K562 (cell line): ENCODE results near the gene ZNF273. TPM values are rescaled to one million over a fixed set of nuclear protein-coding genes. Genes with fewer than 3 reads are reported as not detected.
"Not testable (repeated sequence)": the region's sequence is repeated elsewhere in the genome, so short reads cannot be mapped to it uniquely, and the experiment has no call there.

Experiments used
- ATAC-seq: fragments of 200-7000 bp; cut with Tn5 transposase; 3 replicates; pipeline ENCODE4 v1.9.1; 2020; ENCODE audit warnings: moderate library complexity
- BruUV-seq: library from RNA; stranded (reverse); fragments of 400-500 nt; replicated peaks from 2 replicates; lab custom pipeline; 2021; lab: Mats Ljungman, UMichigan
- CTCF ChIA-PET: fragments of 300-600 bp; formaldehyde crosslinking; extraction: SDS; loops from one replicate; lab custom pipeline; 2021; ENCODE audit warnings: low intra/inter-chr PET ratio; lab: Yijun Ruan, JAX
- POLR2A ChIA-PET: fragments of 300-600, 350-650 bp; sonication (Branson Sonifier 250); formaldehyde crosslinking; extraction: SDS; loops from one replicate; lab custom pipeline; 2021; ENCODE audit warnings: antibody characterized with exemption, inconsistent platforms; lab: Yijun Ruan, JAX
- DNase-seq, 4 experiments: peaks; one replicate each; pipeline versions ENCODE4 v3.0.0 to v3.0.0-alpha.2; 2011 to 2018; ENCODE audit warnings: low spot score in 3 of 4, mixed read lengths in 3 of 4; ENCODE audit errors: extremely low read depth in 1 of 4
- FAIRE-seq: peaks from 2 replicates; lab custom pipeline; 2011; peaks lifted over from hg19 to GRCh38; lab: Jason Lieb, UNC
- H2AFZ ChIP-seq: 2 replicates; pipeline ENCODE4 v1.6.0; 2011; ENCODE audit warnings: low read depth, low read length, control low read depth, inconsistent platforms
- H3K27ac ChIP-seq: fragments of 200-600 bp; 3 replicates; pipeline ENCODE4 v1.8.0; 2011; ENCODE audit warnings: low read depth, mild to moderate bottlenecking, control low read depth, inconsistent platforms, low read length, moderate library complexity, mixed read lengths; ENCODE audit errors: extremely low read depth
- H3K27me3 ChIP-seq, 2 experiments: fragments of 300-600 bp in 1 of 2; 2 replicates in 1 of 2; 3 replicates in 1 of 2; pipeline versions ENCODE4 v1.6.0 to v1.8.0; 2011; ENCODE audit warnings: inconsistent platforms in 2 of 2, low read length in 2 of 2, mild to moderate bottlenecking in 1 of 2, mixed read lengths in 1 of 2, moderate library complexity in 1 of 2; ENCODE audit not compliant: control insufficient read depth in 2 of 2, insufficient read depth in 2 of 2
- H3K36me3 ChIP-seq: fragments of 300-600 bp; 3 replicates; pipeline ENCODE4 v1.8.0; 2011; ENCODE audit warnings: mild to moderate bottlenecking, low read length, inconsistent platforms; ENCODE audit not compliant: control insufficient read depth, insufficient read depth
- H3K4me1 ChIP-seq, 2 experiments: fragments of 200-600 bp in 1 of 2; replicated peaks in 1 of 2; 2 replicates in 1 of 2; 3 replicates in 1 of 2; pipeline versions ENCODE4 v1.5.1 to v1.8.0; 2011; ENCODE audit warnings: inconsistent platforms in 2 of 2, low read length in 2 of 2, mild to moderate bottlenecking in 1 of 2, mixed read lengths in 1 of 2, moderate library complexity in 1 of 2; ENCODE audit not compliant: control insufficient read depth in 2 of 2, insufficient read depth in 2 of 2
- H3K4me2 ChIP-seq: 2 replicates; pipeline ENCODE4 v1.6.1; 2011; ENCODE audit warnings: low read length, control low read depth, inconsistent platforms, mixed read lengths; ENCODE audit not compliant: insufficient read depth
- H3K4me3 ChIP-seq: fragments of 200-600 bp; sonication (generic), shearing (Covaris generic); 2 replicates; pipeline ENCODE4 v1.5.1; 2016; ENCODE audit warnings: control low read depth, inconsistent platforms
- H3K79me2 ChIP-seq: fragments of 200-600 bp; 3 replicates; pipeline ENCODE4 v1.8.0; 2011; ENCODE audit warnings: low read length, inconsistent platforms; ENCODE audit not compliant: control insufficient read depth, insufficient read depth
- H3K9ac ChIP-seq, 2 experiments: 2 replicates each; pipeline versions ENCODE4 v1.6.0 to v1.6.1; 2011; ENCODE audit warnings: low read depth in 2 of 2, low read length in 2 of 2, control low read depth in 1 of 2, inconsistent platforms in 1 of 2, mild to moderate bottlenecking in 1 of 2, mixed read lengths in 1 of 2; ENCODE audit not compliant: insufficient read depth in 1 of 2
- H3K9me1 ChIP-seq: one replicate; pipeline ENCODE4 v1.6.0; 2011; ENCODE audit warnings: inconsistent platforms, mild to moderate bottlenecking, low read length, moderate library complexity; ENCODE audit not compliant: control insufficient read depth, insufficient read depth
- H3K9me3 ChIP-seq: replicated peaks from 2 replicates; pipeline ENCODE4 v1.5.1; 2011; ENCODE audit warnings: low read depth, low read length, inconsistent platforms; ENCODE audit not compliant: control insufficient read depth, insufficient read depth
- H4K20me1 ChIP-seq: replicated peaks from 2 replicates; pipeline ENCODE4 v1.6.1; 2011; ENCODE audit warnings: low read length, inconsistent platforms, mixed read lengths; ENCODE audit not compliant: control insufficient read depth, insufficient read depth
- ARID3A ChIP-seq: IDR thresholded peaks from 2 replicates; pipeline ENCODE4 v1.6.1; 2012; ENCODE audit warnings: low read depth, low read length, improper control_type of control experiment, borderline replicate concordance
- ZNF445 ChIP-seq: fragments of 250-450 bp; sonication (Bioruptor Pico); IDR thresholded peaks from 2 replicates; pipeline ENCODE4 v1.4.0; 2020; ENCODE audit warnings: low read depth, mild to moderate bottlenecking, moderate library complexity
- ZNF57 ChIP-seq: fragments of 450-650 bp; formaldehyde crosslinking; IDR thresholded peaks from 2 replicates; pipeline ENCODE4 v1.4.0; 2020; ENCODE audit warnings: mild to moderate bottlenecking, moderate library complexity
- WGBS: fragments of 100-300 bp; shearing (Covaris generic); methylation state at CpG from one replicate; pipeline ENCODE4 v1.1.6; 2016; ENCODE audit warnings: low coverage, mixed read lengths; ENCODE audit not compliant: insufficient coverage; ENCODE audit errors: missing lambda C conversion rate; 5-methylcytosine and 5-hydroxymethylcytosine counted together
- in situ Hi-C: fragments of 300-500 bp; cut with MboI; formaldehyde crosslinking; loops from 4 replicates; pipeline ENCODE4 v1.15.0; 2018; ENCODE audit warnings: inconsistent platforms, mixed read lengths
- intact Hi-C: fragments of 100-400 bp; cut with micrococcal nuclease; formaldehyde crosslinking; loops from 2 replicates; pipeline ENCODE4 v1.14.2; 2022
- polyA plus RNA-seq, 8 experiments: library from polyadenylated mRNA; depleted of rRNA in 4 of 8; stranded (reverse) in 5 of 8; unstranded in 3 of 8; fragments of >200 nt; fragmentation: Nextera tagmentation in 2 of 8; fragmentation: Illumina TruSeq in 1 of 8; extraction: Ambion mirVana in 2 of 8; extraction: Trizol in 1 of 8; gene quantifications; 2 replicates each; pipeline versions ENCODE4 v1.2.1 to v1.2.3, GENCODE V29; 2011 to 2014; ENCODE audit warnings: inconsistent platforms in 1 of 8, missing spikeins in 1 of 8
- total RNA-seq, 7 experiments: library from RNA; depleted of rRNA in 6 of 7; stranded (reverse); fragments of >200 nt in 6 of 7; fragmentation: Illumina TruSeq in 2 of 7; extraction: Trizol in 2 of 7; gene quantifications; 2 replicates each; pipeline versions ENCODE4 v1.2.1 to v1.2.3, GENCODE V29; 2011 to 2021; ENCODE audit warnings: low replicate concordance in 1 of 7
- TF ChIP-seq, protein P1 (sequence below): fragments of 450-650 bp; formaldehyde crosslinking; IDR thresholded peaks from 2 replicates; pipeline ENCODE4 v1.4.0; 2020; ENCODE audit warnings: mild to moderate bottlenecking, moderate library complexity
- TF ChIP-seq, protein P2 (sequence below): sonication (generic); formaldehyde crosslinking; IDR thresholded peaks from 2 replicates; pipeline ENCODE4 v1.8.0; 2022; ENCODE audit warnings: missing genetic modification reagents, mild to moderate bottlenecking, borderline replicate concordance
- TF ChIP-seq, protein P3 (sequence below): fragments of 450-650 bp; formaldehyde crosslinking; IDR thresholded peaks from 2 replicates; pipeline ENCODE4 v1.4.0; 2022; ENCODE audit warnings: mild to moderate bottlenecking, moderate library complexity

ZNF273 gene
- total and polyA plus RNA-seq, 9 of the 15 experiments (the other 6 are each of a cell fraction or from before 2014, with no cell fraction given) = 13.3 to 37.0 (median 20.7) TPM

DNA sequence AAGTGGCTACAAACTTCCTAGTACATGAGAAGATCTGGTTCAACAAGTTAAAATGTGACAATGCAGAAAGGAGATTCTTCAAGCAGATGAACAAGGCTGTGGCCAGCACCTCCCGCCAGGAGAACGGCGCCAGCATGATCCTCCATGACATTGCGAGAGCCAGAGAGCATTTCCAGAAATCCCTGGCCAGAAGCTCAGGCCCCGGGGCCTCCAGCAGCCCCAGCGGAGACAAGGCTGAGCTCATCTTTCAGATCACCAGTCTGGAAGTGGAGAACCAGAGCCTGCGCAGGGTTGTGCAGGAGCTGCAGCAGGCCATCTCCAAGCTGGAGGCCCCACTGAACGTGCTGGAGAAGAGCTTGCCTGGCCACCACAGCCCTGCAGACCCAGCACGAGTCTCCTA, 40.1 kb upstream of the ZNF273 start (continued):
- TF ChIP-seq, protein P1, sequence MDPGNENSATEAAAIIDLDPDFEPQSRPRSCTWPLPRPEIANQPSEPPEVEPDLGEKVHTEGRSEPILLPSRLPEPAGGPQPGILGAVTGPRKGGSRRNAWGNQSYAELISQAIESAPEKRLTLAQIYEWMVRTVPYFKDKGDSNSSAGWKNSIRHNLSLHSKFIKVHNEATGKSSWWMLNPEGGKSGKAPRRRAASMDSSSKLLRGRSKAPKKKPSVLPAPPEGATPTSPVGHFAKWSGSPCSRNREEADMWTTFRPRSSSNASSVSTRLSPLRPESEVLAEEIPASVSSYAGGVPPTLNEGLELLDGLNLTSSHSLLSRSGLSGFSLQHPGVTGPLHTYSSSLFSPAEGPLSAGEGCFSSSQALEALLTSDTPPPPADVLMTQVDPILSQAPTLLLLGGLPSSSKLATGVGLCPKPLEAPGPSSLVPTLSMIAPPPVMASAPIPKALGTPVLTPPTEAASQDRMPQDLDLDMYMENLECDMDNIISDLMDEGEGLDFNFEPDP (CRISPR knock-in tag) = no peak
- TF ChIP-seq, protein P2, sequence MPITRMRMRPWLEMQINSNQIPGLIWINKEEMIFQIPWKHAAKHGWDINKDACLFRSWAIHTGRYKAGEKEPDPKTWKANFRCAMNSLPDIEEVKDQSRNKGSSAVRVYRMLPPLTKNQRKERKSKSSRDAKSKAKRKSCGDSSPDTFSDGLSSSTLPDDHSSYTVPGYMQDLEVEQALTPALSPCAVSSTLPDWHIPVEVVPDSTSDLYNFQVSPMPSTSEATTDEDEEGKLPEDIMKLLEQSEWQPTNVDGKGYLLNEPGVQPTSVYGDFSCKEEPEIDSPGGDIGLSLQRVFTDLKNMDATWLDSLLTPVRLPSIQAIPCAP (CRISPR knock-in tag) = no peak
- TF ChIP-seq ZNF445 (CRISPR knock-in tag) (no peak), ARID3A (no peak), ZNF57 (CRISPR knock-in tag) (no peak)
- TF ChIP-seq, protein P3, sequence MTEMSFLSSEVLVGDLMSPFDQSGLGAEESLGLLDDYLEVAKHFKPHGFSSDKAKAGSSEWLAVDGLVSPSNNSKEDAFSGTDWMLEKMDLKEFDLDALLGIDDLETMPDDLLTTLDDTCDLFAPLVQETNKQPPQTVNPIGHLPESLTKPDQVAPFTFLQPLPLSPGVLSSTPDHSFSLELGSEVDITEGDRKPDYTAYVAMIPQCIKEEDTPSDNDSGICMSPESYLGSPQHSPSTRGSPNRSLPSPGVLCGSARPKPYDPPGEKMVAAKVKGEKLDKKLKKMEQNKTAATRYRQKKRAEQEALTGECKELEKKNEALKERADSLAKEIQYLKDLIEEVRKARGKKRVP (CRISPR knock-in tag) = no peak

DNA sequence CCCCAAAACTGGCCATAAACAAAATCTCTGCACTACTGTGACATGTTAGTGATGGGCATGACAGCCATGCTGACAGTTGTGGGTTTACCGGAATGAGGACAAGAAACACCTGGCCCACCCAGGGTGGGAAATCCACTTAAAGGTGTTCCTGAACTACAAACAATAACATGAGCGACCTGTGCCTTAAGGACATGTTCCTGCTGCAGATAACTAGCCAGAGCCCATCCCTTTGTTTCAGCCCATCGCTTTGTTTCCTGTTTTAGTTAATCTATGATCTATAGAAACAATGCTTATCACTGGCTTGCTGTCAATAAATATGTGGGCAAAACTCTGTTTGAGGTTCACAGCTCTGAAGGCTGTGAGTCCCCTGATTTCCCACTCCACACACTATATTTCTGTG, 39.5 kb upstream of the ZNF273 start:
- FAIRE-seq, H3K9me3 ChIP-seq, H3K27ac ChIP-seq, H2AFZ ChIP-seq, H3K4me3 ChIP-seq, H3K9me1 ChIP-seq, H3K4me2 ChIP-seq, H3K79me2 ChIP-seq, H4K20me1 ChIP-seq, DNase-seq, intact Hi-C loops, CTCF ChIA-PET, BruUV-seq, POLR2A ChIA-PET, H3K4me1 ChIP-seq, in situ Hi-C loops, H3K36me3 ChIP-seq, H3K27me3 ChIP-seq, H3K9ac ChIP-seq, ATAC-seq: not testable (repeated sequence)
- 30% methylated on average over 3 of the region's 3 CpGs for WGBS
